GM12878 (cell line): ENCODE results near the gene PLEKHG1.

Experiments
- CTCF ChIP-seq, 3 experiments: IDR thresholded peaks in 2 of 3; conservative IDR thresholded peaks in 1 of 3; 2 replicates each; pipeline ENCODE4 v1.5.1; 2011; ENCODE audit warnings: low read depth in 3 of 3, low read length in 3 of 3, mild to moderate bottlenecking in 3 of 3, control low read depth in 2 of 3, moderate library complexity in 2 of 3, inconsistent platforms in 1 of 3, mixed read lengths in 1 of 3; ENCODE audit not compliant: control insufficient read depth in 2 of 3, insufficient read depth in 1 of 3; ENCODE audit errors: extremely low read depth in 1 of 3
- E2F4 ChIP-seq: IDR thresholded peaks from 2 replicates; pipeline ENCODE4 v1.6.1; 2012; ENCODE audit warnings: low read depth, low read length, improper control_type of control experiment
- EGR1 ChIP-seq, 2 experiments: IDR thresholded peaks; 1 replicate in 1 of 2; 2 replicates in 1 of 2; pipeline ENCODE4 v1.6.1; 2011 to 2012; ENCODE audit warnings: low read depth in 2 of 2, low read length in 2 of 2, borderline replicate concordance in 1 of 2, mild to moderate bottlenecking in 1 of 2, moderate library complexity in 1 of 2
- ELK1 ChIP-seq: IDR thresholded peaks from 2 replicates; pipeline ENCODE4 v1.6.1; 2012; ENCODE audit warnings: low read depth, low read length, improper control_type of control experiment
- JUND ChIP-seq: IDR thresholded peaks from 2 replicates; pipeline ENCODE4 v1.6.1; 2012; ENCODE audit warnings: low read depth, mild to moderate bottlenecking, low read length, improper control_type of control experiment, moderate library complexity
- MTA2 ChIP-seq: fragments of 450-650 bp; IDR thresholded peaks from 2 replicates; pipeline ENCODE4 v1.6.1; 2016; ENCODE audit warnings: low read depth, mild to moderate bottlenecking, moderate library complexity
- NBN ChIP-seq: fragments of 450-650 bp; IDR thresholded peaks from 2 replicates; pipeline ENCODE4 v1.6.1; 2016
- POLR2A ChIP-seq: IDR thresholded peaks from 2 replicates; pipeline ENCODE4 v1.6.1; 2011; ENCODE audit warnings: low read depth, mild to moderate bottlenecking, low read length
- REST ChIP-seq: IDR thresholded peaks from 2 replicates; pipeline ENCODE4 v1.6.1; 2012; ENCODE audit warnings: mild to moderate bottlenecking, low read depth, low read length
- RFX5 ChIP-seq: IDR thresholded peaks from 2 replicates; pipeline ENCODE4 v1.6.1; 2011; ENCODE audit warnings: low read depth, low read length, improper control_type of control experiment
- SREBF2 ChIP-seq: IDR thresholded peaks from 2 replicates; pipeline ENCODE4 v1.6.1; 2012; ENCODE audit warnings: mild to moderate bottlenecking, low read length
- SRF ChIP-seq, 2 experiments: IDR thresholded peaks; 2 replicates each; pipeline ENCODE4 v1.6.1; 2011; ENCODE audit warnings: low read depth in 2 of 2, low read length in 2 of 2, mild to moderate bottlenecking in 1 of 2, moderate library complexity in 1 of 2
- USF1 ChIP-seq: IDR thresholded peaks from 2 replicates; pipeline ENCODE4 v1.6.1; 2011; ENCODE audit warnings: borderline replicate concordance, low read depth, mild to moderate bottlenecking, moderate library complexity, mixed read lengths, low read length; ENCODE audit not compliant: insufficient read depth; ENCODE audit errors: extremely low read length

GRCh38 chr6:150605333-150605732, 5.6 kb downstream of the PLEKHG1 start:
- TF ChIP-seq REST: no peak
- no peak for TF ChIP-seq MTA2
- no peak for TF ChIP-seq CTCF (IDR thresholded peaks at IDR 0.05 in 2 of 3, conservative IDR thresholded peaks at IDR 0.05 in 1 of 3; ENCODE audit: control insufficient read depth in 2 of 3, extremely low read depth in 1 of 3, insufficient read depth in 1 of 3, low read depth in 3 of 3, low read length in 3 of 3)
- no peak for TF ChIP-seq ELK1
- TF ChIP-seq NBN: no peak
- TF ChIP-seq POLR2A: no peak
- no peak for TF ChIP-seq EGR1 (IDR thresholded peaks at IDR 0.05; ENCODE audit: borderline replicate concordance in 1 of 2, low read depth in 2 of 2, low read length in 2 of 2)
- no peak for TF ChIP-seq E2F4
- no peak for TF ChIP-seq SREBF2
- no peak for TF ChIP-seq JUND
- TF ChIP-seq SRF (IDR thresholded peaks at IDR 0.05; ENCODE audit: low read depth in 2 of 2, low read length in 2 of 2): no peak
- TF ChIP-seq USF1: no peak
- TF ChIP-seq RFX5: no peak
